T-cell (primary cell): ENCODE measurements around the gene LEPR. TPM values are rescaled to one million over a fixed set of nuclear protein-coding genes. Genes with fewer than 3 reads are reported as not detected.

Experiments
- ATAC-seq, 4 experiments: fragments of 200-7000 bp in 3 of 4; fragments of 150-1000 bp in 1 of 4; cut with Tn5 transposase; replicated peaks in 1 of 4; 1 replicate in 3 of 4; 2 replicates in 1 of 4; pipeline ENCODE4 v1.10.0; 2021; ENCODE audit warnings: moderate library complexity in 3 of 4, mild to moderate bottlenecking in 2 of 4, moderate number of reproducible peaks in 1 of 4
- CTCF ChIA-PET, 2 donors: fragments of 300-600 bp; sonication (Branson Sonifier 250); formaldehyde crosslinking; loops; one replicate each; lab custom pipeline; 2022; ENCODE audit warnings: antibody characterized with exemption in 2 of 2; lab: Charles Lee
- POLR2A ChIA-PET, 2 donors: fragments of 300-600 bp; sonication (Branson Sonifier 250); formaldehyde crosslinking; loops; one replicate each; lab custom pipeline; 2022; ENCODE audit warnings: antibody characterized with exemption in 2 of 2; lab: Charles Lee
- DNase-seq, 35 experiments: peaks; one replicate each; pipeline versions ENCODE4 v3.0.0 to v3.0.0-alpha.2; 2013 to 2023
- H3K27ac ChIP-seq: one replicate; pipeline ENCODE4 v1.5.1; 2013; ENCODE audit warnings: low read length
- H3K27me3 ChIP-seq, 2 experiments: replicated peaks in 1 of 2; 1 replicate in 1 of 2; 2 replicates in 1 of 2; pipeline versions ENCODE4 v1.6.1 to v1.7.0; 2013; ENCODE audit warnings: low read length in 1 of 2, mixed read lengths in 1 of 2; ENCODE audit not compliant: control insufficient read depth in 2 of 2, insufficient read depth in 2 of 2; ENCODE audit errors: extremely low read depth in 1 of 2
- H3K36me3 ChIP-seq, 2 donors: 1 replicate in 1 of 2; 2 replicates in 1 of 2; pipeline versions ENCODE4 v1.6.1 to v1.7.0; 2013; ENCODE audit warnings: low read length in 1 of 2; ENCODE audit not compliant: control insufficient read depth in 2 of 2, insufficient read depth in 1 of 2; ENCODE audit errors: extremely low read depth in 1 of 2
- H3K4me1 ChIP-seq, 2 experiments: 1 replicate in 1 of 2; 2 replicates in 1 of 2; pipeline versions ENCODE4 v1.6.1 to v1.7.0; 2013; ENCODE audit warnings: low read length in 2 of 2, mixed read lengths in 1 of 2; ENCODE audit not compliant: insufficient read depth in 2 of 2, control insufficient read depth in 1 of 2; ENCODE audit errors: extremely low read depth in 1 of 2
- H3K4me3 ChIP-seq, 2 donors: 1 replicate in 1 of 2; 2 replicates in 1 of 2; pipeline versions ENCODE4 v1.5.1 to v1.7.0; 2013; ENCODE audit warnings: mild to moderate bottlenecking in 2 of 2, low read length in 1 of 2, moderate library complexity in 1 of 2; ENCODE audit not compliant: control insufficient read depth in 1 of 2; ENCODE audit errors: extremely low read depth in 1 of 2
- H3K9me3 ChIP-seq: 2 replicates; pipeline ENCODE4 v1.7.0; 2013
- H3K27ac Mint-ChIP-seq, 2 donors: one replicate each; pipeline ENCODE4 v1.8.0; 2020 to 2021; ENCODE audit warnings: mild to moderate bottlenecking in 2 of 2, mixed read lengths in 2 of 2
- H3K27me3 Mint-ChIP-seq, 2 donors: one replicate each; pipeline ENCODE4 v1.8.0; 2021 to 2022; ENCODE audit warnings: mixed read lengths in 2 of 2
- H3K36me3 Mint-ChIP-seq: one replicate; pipeline ENCODE4 v1.8.0; 2021; ENCODE audit warnings: mixed read lengths
- H3K4me1 Mint-ChIP-seq, 3 donors: one replicate each; pipeline ENCODE4 v1.8.0; 2020 to 2022; ENCODE audit warnings: mixed read lengths in 3 of 3, mild to moderate bottlenecking in 1 of 3
- H3K4me3 Mint-ChIP-seq, 3 donors: one replicate each; pipeline ENCODE4 v1.8.0; 2020 to 2022; ENCODE audit warnings: mild to moderate bottlenecking in 3 of 3, mixed read lengths in 3 of 3, moderate library complexity in 3 of 3
- H3K9me3 Mint-ChIP-seq, 3 donors: one replicate each; pipeline ENCODE4 v1.8.0; 2020 to 2022; ENCODE audit warnings: mixed read lengths in 3 of 3
- WGBS: methylation state at CpG from one replicate; pipeline ENCODE4 v1.1.5; 2013; ENCODE audit warnings: missing lambda C conversion rate; ENCODE audit not compliant: insufficient coverage; 5-methylcytosine and 5-hydroxymethylcytosine counted together
- total RNA-seq, 35 experiments: library from RNA in 6 of 35; stranded (reverse) in 6 of 35; fragments of 120-200 nt in 1 of 35; gene quantifications; one replicate each; pipeline versions ENCODE4 v1.2.1 to v1.2.4 and lab custom pipeline; 2013 to 2026

The LEPR gene
- total RNA-seq, 5 donors from 2014 or later (not counting 1 experiment from before 2014, with no cell fraction given) = 0.95 to 2.1 (median 1.3) TPM

DNA sequence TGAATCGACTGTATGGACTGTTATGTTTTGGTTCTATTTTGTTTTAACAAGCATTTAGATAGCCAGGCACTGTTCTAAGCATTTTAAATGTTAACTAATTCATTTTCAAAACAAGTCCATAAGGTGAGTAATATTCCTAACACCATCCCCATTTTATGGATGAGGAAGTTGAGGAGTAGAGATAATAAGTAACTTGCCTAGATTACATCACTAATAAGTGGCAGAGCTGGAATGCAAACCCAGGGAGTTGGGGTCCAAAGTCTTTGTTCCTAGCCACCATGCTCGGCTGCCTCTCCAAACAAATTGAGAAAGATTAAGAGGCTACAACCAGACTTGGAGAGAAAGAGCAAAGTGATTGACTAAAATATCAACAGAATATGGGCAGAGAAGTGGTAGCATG, 12.6 kb upstream of the LEPR start:
- Histone ChIP-seq H3K27me3 (peaks cover 0 to 4% of the 10 kb centered on the region in 2 experiments), H3K27ac (no peak overlapping the region), H3K4me1 (no peaks in the 10 kb centered on the region), H3K9me3 (no peaks in the 10 kb centered on the region), H3K4me3 (no peak overlapping the region), H3K36me3 (no peaks in the 10 kb centered on the region)
- Mint-ChIP-seq H3K27me3 (peaks cover 2 to 10% of the 10 kb centered on the region in 2 donors), H3K9me3 (peaks cover 0 to 3% (median 0%) of the 10 kb centered on the region in 3 donors), H3K27ac (no peak overlapping the region), H3K36me3 (peaks cover 31% of the 10 kb centered on the region), H3K4me3 (no peak overlapping the region), H3K4me1 (no peaks in the 10 kb centered on the region)
- 63% methylated on average over 1 of the region's 2 CpGs for WGBS
- ChIA-PET POLR2A (interaction anchor here in 1 of 2 donors (0.5 kb wide), 1 partner anchor 12 kb away, joined by 7 read pairs; no protein-coding TSS in a partner anchor), CTCF (no interaction called here)
- DNase-seq (no peak), ATAC-seq (no peak)

DNA sequence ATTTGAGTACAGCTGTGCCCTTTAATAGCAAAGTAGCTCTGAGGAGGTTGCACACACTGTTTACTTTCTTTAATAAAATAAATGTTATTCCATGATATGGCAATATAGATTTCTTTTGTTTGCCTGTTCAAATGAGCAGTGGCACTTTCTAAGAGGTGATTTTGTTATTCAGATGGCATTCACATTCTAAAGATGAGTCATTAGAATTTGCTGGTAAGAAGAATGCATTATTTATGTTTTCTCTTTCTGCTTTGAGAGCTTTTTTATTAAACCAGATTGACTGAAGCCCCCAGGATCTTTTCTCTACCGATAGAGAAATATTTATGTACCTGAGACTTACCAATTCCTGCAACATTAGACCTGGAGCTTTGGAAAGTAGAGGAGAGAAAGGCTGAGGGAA, 11.2 kb upstream of the LEPR start:
- Histone ChIP-seq H3K9me3 (no peaks in the 10 kb centered on the region), H3K36me3 (no peaks in the 10 kb centered on the region), H3K4me3 (no peak overlapping the region), H3K27ac (no peak overlapping the region), H3K27me3 (peaks cover 0 to 4% of the 10 kb centered on the region in 2 experiments), H3K4me1 (no peaks in the 10 kb centered on the region)
- no CpG with 5 or more reads among the region's 1 CpG for WGBS
- no peak overlapping the region for H3K4me3 Mint-ChIP-seq
- peaks cover 2 to 14% of the 10 kb centered on the region in 2 donors for H3K27me3 Mint-ChIP-seq
- H3K36me3 Mint-ChIP-seq = peaks cover 31% of the 10 kb centered on the region
- POLR2A ChIA-PET = no interaction called here
- H3K27ac Mint-ChIP-seq = no peak overlapping the region
- DNase-seq (no peak), ATAC-seq (no peak)
- peaks cover 0 to 3% (median 0%) of the 10 kb centered on the region in 3 donors for H3K9me3 Mint-ChIP-seq
- H3K4me1 Mint-ChIP-seq = no peaks in the 10 kb centered on the region
- CTCF ChIA-PET = no interaction called here

DNA sequence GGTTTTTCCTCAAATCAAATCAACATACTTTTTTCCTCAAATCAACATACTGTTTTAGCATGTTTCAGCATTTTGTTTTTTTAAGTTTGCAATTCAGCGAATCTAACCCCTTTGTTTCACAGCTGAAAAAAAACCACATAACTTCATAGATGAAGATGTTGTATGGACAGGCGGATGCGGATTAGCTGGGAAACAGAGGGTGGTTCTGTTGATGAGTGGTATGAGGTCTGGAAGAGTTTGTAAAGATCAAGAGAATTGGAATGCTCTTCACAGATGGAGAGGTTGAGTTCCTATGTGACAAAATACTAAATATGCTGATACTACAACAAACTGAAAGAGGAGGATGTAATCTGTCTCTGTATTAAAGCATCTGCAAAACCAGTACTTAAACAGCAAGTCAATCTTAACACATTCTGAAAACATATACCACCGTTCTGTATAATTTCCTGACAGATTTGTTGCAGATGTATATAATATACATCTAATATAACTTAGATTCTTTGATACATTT, 10.6 kb upstream of the LEPR start:
- H3K27me3 Mint-ChIP-seq = peaks cover 3 to 14% of the 10 kb centered on the region in 2 donors
- H3K27ac Mint-ChIP-seq = no peak overlapping the region
- Histone ChIP-seq H3K27ac (no peak overlapping the region), H3K4me1 (no peaks in the 10 kb centered on the region), H3K36me3 (no peaks in the 10 kb centered on the region), H3K9me3 (no peaks in the 10 kb centered on the region), H3K4me3 (no peak overlapping the region), H3K27me3 (peaks cover 0 to 4% of the 10 kb centered on the region in 2 experiments)
- H3K4me3 Mint-ChIP-seq = no peak overlapping the region
- H3K9me3 Mint-ChIP-seq = peaks cover 0 to 3% (median 0%) of the 10 kb centered on the region in 3 donors
- ChIA-PET POLR2A (no interaction called here), CTCF (no interaction called here)
- ATAC-seq (no peak), DNase-seq (no peak)
- WGBS = no CpG with 5 or more reads among the region's 4 CpGs
- H3K4me1 Mint-ChIP-seq = no peaks in the 10 kb centered on the region
- peaks cover 31% of the 10 kb centered on the region for H3K36me3 Mint-ChIP-seq

DNA sequence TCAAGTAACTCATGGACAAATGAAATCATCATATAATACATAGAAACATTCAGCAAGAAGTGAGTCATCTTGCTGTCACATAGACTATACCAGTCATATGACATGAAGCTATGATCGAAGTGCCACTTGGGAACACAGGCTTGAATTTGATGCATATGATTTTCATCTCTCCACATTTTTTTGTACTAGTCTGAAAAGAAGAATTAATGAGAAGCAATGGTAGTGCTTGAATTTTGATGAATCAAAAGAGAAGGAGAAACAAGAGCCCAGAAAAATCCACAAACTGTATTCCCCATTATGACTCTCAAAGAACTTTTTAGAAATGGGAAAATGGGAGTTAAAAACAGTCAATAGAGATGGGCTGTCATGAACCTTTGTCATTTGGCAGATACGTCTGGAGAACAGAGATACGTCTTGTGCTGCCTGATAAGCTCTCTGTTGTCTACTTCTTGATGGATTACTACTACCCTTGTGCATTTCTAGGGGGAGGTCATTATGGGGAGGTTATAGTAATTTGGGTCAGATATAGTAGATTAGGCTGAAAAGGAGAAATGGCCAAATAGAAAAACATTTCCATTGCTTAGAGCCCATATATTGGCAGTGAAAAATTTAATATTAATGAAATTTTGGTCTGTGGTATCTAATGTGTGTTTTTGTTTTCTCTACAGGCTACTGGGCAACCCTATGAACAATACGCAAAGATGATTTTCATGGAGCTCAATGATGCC, 8.0 kb upstream of the LEPR start:
- peaks cover 0 to 4% of the 10 kb centered on the region in 2 experiments for H3K27me3 ChIP-seq
- H3K27me3 Mint-ChIP-seq = peaks cover 3 to 8% of the 10 kb centered on the region in 2 donors
- H3K27ac Mint-ChIP-seq = no peak overlapping the region
- H3K4me1 Mint-ChIP-seq = no peaks in the 10 kb centered on the region
- CTCF ChIA-PET = interaction anchor here (1.0 to 1.3 kb wide), 2 partner anchors 8 to 176 kb away, joined by 3 to 4 read pairs; partner anchors contain the start of genes LEPR (in 1 of the 2) and LEPROT (in 1 of the 2)
- POLR2A ChIA-PET = no interaction called here
- no peak for DNase-seq
- WGBS = 93% methylated on average over 2 of the region's 4 CpGs
- no peaks in the 10 kb centered on the region for H3K36me3 ChIP-seq
- H3K4me3 Mint-ChIP-seq = no peak overlapping the region
- no peaks in the 10 kb centered on the region for H3K4me1 ChIP-seq
- peaks cover 0 to 3% (median 0%) of the 10 kb centered on the region in 3 donors for H3K9me3 Mint-ChIP-seq
- H3K27ac ChIP-seq = no peak overlapping the region
- ATAC-seq = no peak
- H3K9me3 ChIP-seq = no peaks in the 10 kb centered on the region
- H3K4me3 ChIP-seq = no peak overlapping the region
- peaks cover 18% of the 10 kb centered on the region for H3K36me3 Mint-ChIP-seq

DNA sequence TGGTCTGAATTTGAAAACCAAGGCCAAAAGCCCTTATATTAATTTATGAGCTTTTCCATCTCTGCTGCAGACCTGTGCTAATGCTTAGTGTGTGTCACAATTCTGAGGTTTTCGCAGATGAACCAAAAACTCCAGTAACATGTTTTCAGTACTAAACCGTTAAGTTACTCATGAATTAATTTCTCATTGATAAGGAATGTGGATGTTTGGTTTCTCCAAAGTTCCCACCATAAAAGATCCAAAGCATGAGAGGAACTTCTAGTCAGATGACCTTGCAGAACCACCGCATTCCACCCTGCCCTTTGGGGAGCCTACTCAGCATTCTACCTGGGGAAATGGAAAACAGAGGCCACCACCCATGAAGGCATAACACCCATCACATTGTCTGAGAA, 7.5 kb upstream of the LEPR start:
- CTCF ChIA-PET = no interaction called here

DNA sequence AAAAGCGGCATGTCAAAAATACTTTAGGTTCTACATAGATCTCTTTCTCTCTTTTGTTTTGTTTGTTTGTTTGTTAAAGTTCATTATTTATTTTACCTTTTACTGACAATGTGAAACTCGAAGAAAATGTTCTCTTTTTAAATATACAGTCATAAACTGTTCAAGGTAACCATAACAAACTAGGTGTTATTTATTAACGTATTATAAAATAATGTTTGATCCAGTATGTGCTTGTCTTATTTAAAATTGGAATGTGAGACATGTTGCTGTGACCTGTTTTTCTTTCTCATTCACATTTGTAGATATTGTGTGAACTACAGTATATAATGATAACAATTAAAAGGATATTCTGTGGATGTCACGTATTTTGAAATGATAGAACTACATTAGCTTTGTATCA, 5.9 kb upstream of the LEPR start:
- Histone ChIP-seq H3K36me3 (no peaks in the 10 kb centered on the region), H3K9me3 (no peaks in the 10 kb centered on the region), H3K27ac (no peak overlapping the region), H3K4me1 (peaks cover 0 to 5% of the 10 kb centered on the region in 2 experiments), H3K4me3 (no peak overlapping the region), H3K27me3 (peaks cover 0 to 4% of the 10 kb centered on the region in 2 experiments)
- no peak for DNase-seq
- Mint-ChIP-seq H3K27ac (no peak overlapping the region), H3K27me3 (peaks cover 3 to 8% of the 10 kb centered on the region in 2 donors), H3K4me1 (peaks cover 1 to 9% (median 8%) of the 10 kb centered on the region in 3 donors), H3K9me3 (peaks cover 0 to 3% (median 0%) of the 10 kb centered on the region in 3 donors), H3K36me3 (peaks cover 9% of the 10 kb centered on the region), H3K4me3 (no peak overlapping the region)
- CTCF ChIA-PET = no interaction called here
- WGBS = no CpG with 5 or more reads among the region's 4 CpGs
- POLR2A ChIA-PET = no interaction called here
- no peak for ATAC-seq

More for the DNA sequence above, 7.5 kb upstream of the LEPR start:
- no peaks in the 10 kb centered on the region for H3K9me3 ChIP-seq
- peaks cover 0 to 4% of the 10 kb centered on the region in 2 experiments for H3K27me3 ChIP-seq
- Mint-ChIP-seq H3K4me1 (no peaks in the 10 kb centered on the region), H3K27me3 (peaks cover 3 to 8% of the 10 kb centered on the region in 2 donors), H3K27ac (no peak overlapping the region), H3K4me3 (no peak overlapping the region), H3K36me3 (peaks cover 16% of the 10 kb centered on the region), H3K9me3 (peaks cover 0 to 3% (median 0%) of the 10 kb centered on the region in 3 donors)
- POLR2A ChIA-PET = no interaction called here
- WGBS = no CpG with 5 or more reads among the region's 3 CpGs
- no peak for ATAC-seq
- no peaks in the 10 kb centered on the region for H3K4me1 ChIP-seq
- H3K36me3 ChIP-seq = no peaks in the 10 kb centered on the region
- no peak overlapping the region for H3K27ac ChIP-seq
- H3K4me3 ChIP-seq = no peak overlapping the region
- DNase-seq = no peak
